ENCODE measurements around the gene CCNY. TPM values are rescaled to one million over a fixed set of nuclear protein-coding genes. Genes with fewer than 3 reads are reported as not detected.

The CCNY gene
- total RNA-seq, 2 experiments from 2014 or later: 42.2 to 48.8 TPM

- no peak overlapping the region for H3K4me3 Mint-ChIP-seq
- DNase-seq (peak; percentile 66), ATAC-seq (peak; percentile 75)
- TF ChIP-seq CTCF (IDR thresholded peaks at IDR 0.05): no peak
- intact Hi-C loops (cut with micrococcal nuclease): no loop called here
- H3K9me3 Mint-ChIP-seq: no peaks in the 10 kb centered on the region
- H3K36me3 Mint-ChIP-seq (ENCODE audit: low read depth): no peaks in the 10 kb centered on the region
- POLR2A ChIA-PET: interaction anchor here (0.8 to 1.6 kb wide), 3 partner anchors 41 to 96 kb away, joined by 3 read pairs; no protein-coding TSS in a partner anchor
- peaks cover 39% of the 10 kb centered on the region for H3K4me1 Mint-ChIP-seq (ENCODE audit: low read depth)
- H3K27me3 Mint-ChIP-seq: no peaks in the 10 kb centered on the region
- peak overlapping the region; percentile 1 for H3K27ac Mint-ChIP-seq
- CTCF ChIA-PET: interaction anchor here (1.1 to 1.6 kb wide), 2 partner anchors 35 to 149 kb away, joined by 3 read pairs; no protein-coding TSS in a partner anchor
Measured at GRCh38 chr10:35413985-35414861, 77.9 kb downstream of the CCNY start.

GRCh38 chr10:35415505-35415904 is 79.2 kb downstream of the CCNY start:
- no peak overlapping the region for H3K4me3 Mint-ChIP-seq
- POLR2A ChIA-PET: interaction anchor here (0.8 to 1.2 kb wide), 3 partner anchors 36 to 79 kb away, joined by 3 to 4 read pairs (median 4); partner anchors contain the start of gene CCNY

GRCh38 chr10:35416619-35417312 is 80.5 kb downstream of the CCNY start:
- ATAC-seq (no peak), DNase-seq (peak; percentile 8)
- ChIA-PET CTCF (no interaction called here), POLR2A (no interaction called here)
- no peak for TF ChIP-seq CTCF (IDR thresholded peaks at IDR 0.05)
- Mint-ChIP-seq H3K4me3 (no peak overlapping the region), H3K36me3 (ENCODE audit: low read depth) (no peaks in the 10 kb centered on the region), H3K9me3 (no peaks in the 10 kb centered on the region), H3K27ac (no peak overlapping the region), H3K4me1 (ENCODE audit: low read depth) (peaks cover 44% of the 10 kb centered on the region), H3K27me3 (no peaks in the 10 kb centered on the region)
- intact Hi-C loops (cut with micrococcal nuclease): no loop called here

More at GRCh38 chr10:35415505-35415904, 79.2 kb downstream of the CCNY start:
- Mint-ChIP-seq H3K9me3 (no peaks in the 10 kb centered on the region), H3K4me1 (ENCODE audit: low read depth) (peaks cover 41% of the 10 kb centered on the region), H3K27ac (no peak overlapping the region), H3K27me3 (no peaks in the 10 kb centered on the region), H3K36me3 (ENCODE audit: low read depth) (no peaks in the 10 kb centered on the region)
- intact Hi-C loops (cut with micrococcal nuclease): no loop called here
- TF ChIP-seq CTCF (IDR thresholded peaks at IDR 0.05): no peak
- no peak for ATAC-seq
- no peak for DNase-seq
- CTCF ChIA-PET: interaction anchor here (1.1 to 1.6 kb wide), 2 partner anchors 36 to 147 kb away, joined by 3 read pairs; no protein-coding TSS in a partner anchor

DNA sequence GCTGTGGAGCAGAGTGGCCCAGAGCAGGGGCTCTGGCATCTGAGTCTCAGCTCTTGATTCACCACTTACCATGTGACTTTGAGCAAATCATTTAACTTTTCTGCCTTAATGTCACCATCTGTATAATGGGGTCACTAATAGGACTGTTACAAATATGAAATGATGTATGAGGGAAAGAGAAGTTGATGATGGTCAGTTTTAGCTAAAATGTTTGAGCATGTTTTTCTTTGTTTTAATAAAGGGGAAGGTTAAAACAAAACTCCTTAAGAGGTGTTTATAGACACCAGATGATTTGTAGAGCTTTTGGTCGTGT is 81.0 kb downstream of the CCNY start:
- POLR2A ChIA-PET: no interaction called here

More for the DNA sequence above, 81.0 kb downstream of the CCNY start:
- Mint-ChIP-seq H3K36me3 (ENCODE audit: low read depth) (no peaks in the 10 kb centered on the region), H3K9me3 (no peaks in the 10 kb centered on the region), H3K4me3 (no peak overlapping the region), H3K27ac (no peak overlapping the region), H3K27me3 (no peaks in the 10 kb centered on the region), H3K4me1 (ENCODE audit: low read depth) (peaks cover 46% of the 10 kb centered on the region)
- ATAC-seq (no peak), DNase-seq (no peak)
- TF ChIP-seq CTCF (IDR thresholded peaks at IDR 0.05): no peak
- CTCF ChIA-PET: interaction anchor here (0.9 to 1.0 kb wide), 3 partner anchors 22 to 89 kb away, joined by 3 read pairs; no protein-coding TSS in a partner anchor
- intact Hi-C loops (cut with micrococcal nuclease): no loop called here

Data from activated CD8-positive, alpha-beta T cell treated with anti-CD3 and anti-CD28 coated beads for 36 hours (primary cell).